T-helper 2 cell treated with Interferon-gamma antibody and Interleukin-4, amounts not matched to agents 100 ng/mL and 5 ng/mL, for 36 hours (primary cell): ENCODE data around the gene CCDC93. TPM values are rescaled to one million over a fixed set of nuclear protein-coding genes. Genes with fewer than 3 reads are reported as not detected.

ENCODE experiments used
- intact Hi-C: fragments of 100-400 bp; cut with micrococcal nuclease; formaldehyde crosslinking; loops from one replicate; pipeline ENCODE4 v1.15.1; 2023
- total RNA-seq: library from RNA; stranded (reverse); gene quantifications from 2 replicates; pipeline ENCODE4 v1.2.3, GENCODE V29; 2022

Gene CCDC93
- total RNA-seq, 1 donor from 2014 or later, result 31.8 TPM

- intact Hi-C loops, result loop anchor here (10.0 kb wide), 1 partner anchor 831 kb away; no protein-coding TSS in a partner anchor
Measured at GRCh38 chr2:117923471-117923870, 90.4 kb downstream of the CCDC93 start.

GRCh38 chr2:117921520-117921919, 92.3 kb downstream of the CCDC93 start:
- intact Hi-C loops, result loop anchor here (10.0 kb wide), 1 partner anchor 833 kb away; no protein-coding TSS in a partner anchor

- intact Hi-C loops, result no loop called here
Measured at GRCh38 chr2:117918608-117919007, 95.3 kb downstream of the CCDC93 start.

GRCh38 chr2:117917223-117917917, 96.5 kb downstream of the CCDC93 start:
- intact Hi-C loops, result no loop called here

GRCh38 chr2:117902933-117903332, 110.9 kb downstream of the CCDC93 start:
- intact Hi-C loops, result no loop called here

- intact Hi-C loops, result no loop called here
Measured at GRCh38 chr2:117888897-117889296, 125.0 kb downstream of the CCDC93 start.

GRCh38 chr2:117885308-117885707, 128.6 kb downstream of the CCDC93 start:
- intact Hi-C loops, result no loop called here

GRCh38 chr2:117879003-117879402, 134.9 kb downstream of the CCDC93 start:
- intact Hi-C loops, result no loop called here

GRCh38 chr2:117875786-117876185, 138.1 kb downstream of the CCDC93 start:
- intact Hi-C loops, result no loop called here

Other genes starting within 250 kb of the CCDC93 start
- 87.1 and 89.3 TPM in 2 replicates for gene DDX18, start 199.4 kb downstream of the CCDC93 start, total RNA-seq
- gene INSIG2, start 74.4 kb upstream of the CCDC93 start, total RNA-seq, result 20.8 and 21.7 TPM in 2 replicates